Right atrium auricular region (tissue), 2 donors: ENCODE data around the gene KCTD21. TPM values are rescaled to one million over a fixed set of nuclear protein-coding genes. Genes with fewer than 3 reads are reported as not detected.

Experiments
- DNase-seq: peaks from one replicate; pipeline ENCODE4 v3.0.0-alpha.2; 2019; ENCODE audit warnings: low spot score
- H3K27ac ChIP-seq, 2 donors: fragments of 200-600 bp; sonication (generic); 1 replicate in 1 of 2; 2 replicates in 1 of 2; pipeline ENCODE4 v1.5.1; 2016 to 2019
- H3K27me3 ChIP-seq, 2 donors: fragments of 200-600 bp; sonication (generic); one replicate each; pipeline versions ENCODE4 v1.5.1 to v1.6.0; 2017 to 2019
- H3K36me3 ChIP-seq: fragments of 200-600 bp; sonication (generic); one replicate; pipeline ENCODE4 v1.5.1; 2016
- H3K4me1 ChIP-seq, 2 donors: fragments of 200-600 bp; sonication (generic); one replicate each; pipeline versions ENCODE4 v1.5.1 to v1.6.0; 2017 to 2019
- H3K4me3 ChIP-seq, 2 donors: fragments of 200-600 bp; sonication (generic); 1 replicate in 1 of 2; 2 replicates in 1 of 2; pipeline ENCODE4 v1.5.1; 2017 to 2019; ENCODE audit warnings: mild to moderate bottlenecking in 1 of 2, moderate library complexity in 1 of 2
- H3K9me3 ChIP-seq, 2 donors: fragments of 200-600 bp; sonication (generic); one replicate each; pipeline ENCODE4 v1.5.1; 2019
- total RNA-seq, 2 donors: library from RNA; depleted of rRNA; stranded (reverse); fragments of >200 nt; gene quantifications; one replicate each; pipeline ENCODE4 v1.1.0, GENCODE V29; 2016
- TF ChIP-seq, protein P1 (sequence below), 2 donors: fragments of 200-600 bp; sonication (generic); IDR thresholded peaks; one replicate each; pipeline ENCODE4 v1.5.1; 2019; ENCODE audit warnings: antibody characterized with exemption in 2 of 2

KCTD21 gene
- total RNA-seq, 2 donors from 2014 or later: 9.8 to 12.9 TPM

DNA sequence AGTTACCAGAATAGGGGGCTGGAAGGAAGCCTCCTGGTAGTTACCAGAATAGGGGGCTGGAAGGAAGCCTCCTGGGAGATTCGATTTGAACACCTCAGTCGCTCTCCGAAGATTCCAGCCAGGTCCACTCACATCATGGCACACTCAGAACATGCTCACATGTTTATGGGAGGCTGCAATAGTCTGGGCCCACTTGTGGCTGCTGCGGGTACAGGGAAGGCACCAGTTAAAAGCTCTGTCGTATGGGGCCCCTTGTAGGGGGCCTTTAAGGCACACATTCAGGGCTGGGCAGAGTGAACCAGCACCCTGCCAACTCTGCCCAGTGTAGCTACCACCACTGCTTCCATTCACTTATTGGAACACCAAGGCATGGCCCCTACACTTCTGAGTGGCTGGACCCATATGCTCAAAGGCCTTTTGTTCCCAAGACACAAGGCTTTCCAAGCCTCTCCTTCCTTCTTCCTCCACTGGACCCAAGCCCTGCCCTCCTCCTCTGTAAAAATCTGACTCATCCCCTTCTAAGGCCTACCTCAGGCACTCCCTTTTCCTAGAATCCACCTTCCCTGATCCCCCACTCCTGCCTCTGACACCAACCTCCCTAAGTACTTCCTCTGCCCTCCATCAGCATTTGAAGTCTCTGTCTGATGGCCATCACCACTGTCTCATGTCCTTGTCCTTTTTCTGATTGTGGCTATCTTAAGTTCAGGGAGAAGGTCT, 28.3 kb upstream of the KCTD21 start:
- H3K4me1 ChIP-seq: peaks cover 0 to 7% of the 10 kb centered on the region in 2 donors
- DNase-seq: no peak
- H3K27me3 ChIP-seq: no peaks in the 10 kb centered on the region
- no peak overlapping the region for H3K27ac ChIP-seq
- peaks cover 53% of the 10 kb centered on the region for H3K36me3 ChIP-seq
- no peaks in the 10 kb centered on the region for H3K9me3 ChIP-seq
- no peak overlapping the region for H3K4me3 ChIP-seq
- TF ChIP-seq, protein P1, sequence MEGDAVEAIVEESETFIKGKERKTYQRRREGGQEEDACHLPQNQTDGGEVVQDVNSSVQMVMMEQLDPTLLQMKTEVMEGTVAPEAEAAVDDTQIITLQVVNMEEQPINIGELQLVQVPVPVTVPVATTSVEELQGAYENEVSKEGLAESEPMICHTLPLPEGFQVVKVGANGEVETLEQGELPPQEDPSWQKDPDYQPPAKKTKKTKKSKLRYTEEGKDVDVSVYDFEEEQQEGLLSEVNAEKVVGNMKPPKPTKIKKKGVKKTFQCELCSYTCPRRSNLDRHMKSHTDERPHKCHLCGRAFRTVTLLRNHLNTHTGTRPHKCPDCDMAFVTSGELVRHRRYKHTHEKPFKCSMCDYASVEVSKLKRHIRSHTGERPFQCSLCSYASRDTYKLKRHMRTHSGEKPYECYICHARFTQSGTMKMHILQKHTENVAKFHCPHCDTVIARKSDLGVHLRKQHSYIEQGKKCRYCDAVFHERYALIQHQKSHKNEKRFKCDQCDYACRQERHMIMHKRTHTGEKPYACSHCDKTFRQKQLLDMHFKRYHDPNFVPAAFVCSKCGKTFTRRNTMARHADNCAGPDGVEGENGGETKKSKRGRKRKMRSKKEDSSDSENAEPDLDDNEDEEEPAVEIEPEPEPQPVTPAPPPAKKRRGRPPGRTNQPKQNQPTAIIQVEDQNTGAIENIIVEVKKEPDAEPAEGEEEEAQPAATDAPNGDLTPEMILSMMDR (IDR thresholded peaks at IDR 0.05): no peak

DNA sequence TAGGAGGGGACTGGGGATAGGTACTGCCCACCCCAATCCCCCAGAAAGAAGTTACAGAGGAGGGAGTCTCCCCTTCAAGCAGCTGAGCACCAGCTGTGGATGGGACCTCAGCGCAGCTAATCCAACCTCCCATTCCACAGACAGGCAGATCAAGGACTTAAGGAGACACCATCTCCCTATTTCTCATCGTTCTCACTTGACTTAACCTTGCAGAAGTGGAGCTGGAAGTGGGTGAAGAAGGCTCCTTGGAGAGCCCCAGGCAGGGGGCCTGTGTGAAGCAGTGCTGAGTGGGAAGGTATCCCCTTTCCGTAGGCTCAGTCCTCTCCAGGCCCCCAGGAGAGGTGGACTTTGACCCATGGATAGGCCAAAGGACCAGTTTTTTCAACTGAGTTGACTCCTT, 27.6 kb upstream of the KCTD21 start:
- peaks cover 46% of the 10 kb centered on the region for H3K36me3 ChIP-seq
- no peak for DNase-seq
- no peaks in the 10 kb centered on the region for H3K9me3 ChIP-seq
- peaks cover 0 to 7% of the 10 kb centered on the region in 2 donors for H3K4me1 ChIP-seq
- no peak overlapping the region for H3K27ac ChIP-seq
- no peaks in the 10 kb centered on the region for H3K27me3 ChIP-seq
- TF ChIP-seq, protein P1 (IDR thresholded peaks at IDR 0.05): no peak
- H3K4me3 ChIP-seq: no peak overlapping the region

DNA sequence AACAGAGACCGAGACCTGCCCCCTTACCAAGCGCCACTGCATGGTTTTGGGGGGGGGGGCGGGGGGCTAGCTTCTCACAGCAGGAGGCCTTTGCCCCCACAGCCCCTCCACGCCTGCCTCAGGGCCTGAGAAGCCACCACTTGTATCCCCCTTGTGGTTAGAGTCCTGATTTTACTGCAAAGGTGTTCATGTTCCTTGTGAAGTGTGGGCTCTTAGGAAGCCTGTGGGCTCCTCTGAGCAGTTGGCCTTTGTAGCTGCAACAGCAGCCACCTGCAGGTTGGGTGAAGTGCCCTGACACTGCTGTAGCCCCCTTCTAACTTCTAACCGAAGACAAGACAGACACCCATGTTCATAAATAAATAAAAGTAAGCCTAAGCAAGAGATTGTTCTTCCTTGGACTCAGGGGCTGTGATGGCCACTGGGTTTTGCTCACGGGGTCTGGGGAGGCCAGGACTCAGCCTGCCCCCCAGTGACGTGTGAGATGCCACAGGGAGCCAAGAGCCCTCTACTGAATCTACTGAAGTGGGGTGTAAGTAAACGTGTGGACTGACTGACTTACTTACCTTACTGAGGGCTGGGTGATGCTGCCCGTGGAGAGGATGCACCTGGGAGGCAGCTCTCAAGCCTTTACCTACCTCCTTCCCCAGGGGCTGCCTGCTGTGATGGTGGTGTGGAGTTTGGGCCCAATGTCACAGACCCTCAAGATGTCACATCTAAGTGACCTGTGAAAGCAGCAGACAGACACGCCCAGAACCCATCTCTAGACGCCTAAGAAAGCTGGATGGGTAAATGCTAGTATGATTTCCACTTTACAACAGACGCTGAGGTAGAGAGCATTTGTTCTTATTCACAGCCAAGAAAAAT, 26.1 kb upstream of the KCTD21 start:
- no peak overlapping the region for H3K27ac ChIP-seq
- no peaks in the 10 kb centered on the region for H3K27me3 ChIP-seq
- no peaks in the 10 kb centered on the region for H3K9me3 ChIP-seq
- TF ChIP-seq, protein P1 (IDR thresholded peaks at IDR 0.05): no peak
- peaks cover 42% of the 10 kb centered on the region for H3K36me3 ChIP-seq
- DNase-seq: no peak
- H3K4me1 ChIP-seq: peaks cover 0 to 7% of the 10 kb centered on the region in 2 donors
- no peak overlapping the region for H3K4me3 ChIP-seq

GRCh38 chr11:78213526-78214330, 25.3 kb upstream of the KCTD21 start:
- Histone ChIP-seq H3K27me3 (no peaks in the 10 kb centered on the region), H3K27ac (peak overlapping the region in 1 of 2 donors; percentile 4), H3K4me1 (peaks cover 0 to 7% of the 10 kb centered on the region in 2 donors), H3K9me3 (no peaks in the 10 kb centered on the region), H3K36me3 (peaks cover 42% of the 10 kb centered on the region), H3K4me3 (no peak overlapping the region)
- no peak for DNase-seq
- TF ChIP-seq, protein P1 (IDR thresholded peaks at IDR 0.05): no peak

GRCh38 chr11:78212586-78213371, 24.4 kb upstream of the KCTD21 start:
- H3K36me3 ChIP-seq: peaks cover 33% of the 10 kb centered on the region
- no peaks in the 10 kb centered on the region for H3K9me3 ChIP-seq
- H3K4me1 ChIP-seq: peaks cover 0 to 17% of the 10 kb centered on the region in 2 donors
- TF ChIP-seq, protein P1 (IDR thresholded peaks at IDR 0.05): no peak
- no peak for DNase-seq
- H3K4me3 ChIP-seq: no peak overlapping the region
- no peaks in the 10 kb centered on the region for H3K27me3 ChIP-seq
- H3K27ac ChIP-seq: peak overlapping the region in 1 of 2 donors; percentile 4
